CD4-positive, alpha-beta memory T cell (primary cell): ENCODE measurements around the gene ZNF620. TPM values are rescaled to one million over a fixed set of nuclear protein-coding genes. Genes with fewer than 3 reads are reported as not detected.
A peak's percentile ranks its signal among the peaks of the same experiment; 100 is the strongest.
"Not testable (repeated sequence)": the region's sequence is repeated elsewhere in the genome, so short reads cannot be mapped to it uniquely, and the experiment has no call there.

Experiments used
- CTCF ChIA-PET: fragments of 350-600 bp; sonication (Branson Sonifier 250); formaldehyde crosslinking; loops from one replicate; lab custom pipeline; 2021; ENCODE audit warnings: inconsistent platforms; ENCODE audit not compliant: partially characterized antibody; lab: Charles Lee
- POLR2A ChIA-PET: fragments of 350-600 bp; sonication (Branson Sonifier 250); formaldehyde crosslinking; loops from one replicate; lab custom pipeline; 2021; ENCODE audit not compliant: partially characterized antibody; lab: Charles Lee
- DNase-seq, 5 donors: peaks; one replicate each; pipeline versions ENCODE4 v3.0.0 to v3.0.0-alpha.2; 2020 to 2022; ENCODE audit warnings: mixed read lengths in 1 of 5
- H3K27ac ChIP-seq: one replicate; pipeline ENCODE4 v1.7.0; 2013; ENCODE audit warnings: low read depth, low read length
- H3K27me3 ChIP-seq: 2 replicates; pipeline ENCODE4 v1.7.0; 2013; ENCODE audit warnings: mild to moderate bottlenecking, low read length, moderate library complexity; ENCODE audit not compliant: insufficient read depth
- H3K36me3 ChIP-seq: 2 replicates; pipeline ENCODE4 v1.7.0; 2013; ENCODE audit warnings: mild to moderate bottlenecking, low read length, moderate library complexity; ENCODE audit not compliant: insufficient read depth
- H3K4me1 ChIP-seq: 2 replicates; pipeline ENCODE4 v1.7.0; 2013; ENCODE audit warnings: mild to moderate bottlenecking, low read length, moderate library complexity; ENCODE audit not compliant: insufficient read depth
- H3K4me3 ChIP-seq, 2 donors: one replicate each; pipeline ENCODE4 v1.7.0; 2013; ENCODE audit warnings: low read length in 2 of 2, mild to moderate bottlenecking in 1 of 2
- H3K9me3 ChIP-seq, 2 donors: one replicate each; pipeline ENCODE4 v1.7.0; 2013; ENCODE audit warnings: low read length in 2 of 2, control low read depth in 1 of 2; ENCODE audit not compliant: control insufficient read depth in 1 of 2
- H3K27ac Mint-ChIP-seq, 7 donors: one replicate each; pipeline ENCODE4 v1.8.0; 2020 to 2021; ENCODE audit warnings: mixed read lengths in 7 of 7, mild to moderate bottlenecking in 6 of 7, inconsistent platforms in 3 of 7, moderate library complexity in 3 of 7
- H3K27me3 Mint-ChIP-seq, 2 donors: one replicate each; pipeline ENCODE4 v1.8.0; 2020 to 2021; ENCODE audit warnings: mixed read lengths in 2 of 2
- H3K36me3 Mint-ChIP-seq, 2 donors: one replicate each; pipeline ENCODE4 v1.8.0; 2020 to 2021; ENCODE audit warnings: mixed read lengths in 2 of 2, inconsistent platforms in 1 of 2, mild to moderate bottlenecking in 1 of 2
- H3K4me1 Mint-ChIP-seq, 4 donors: one replicate each; pipeline ENCODE4 v1.8.0; 2020 to 2021; ENCODE audit warnings: mixed read lengths in 4 of 4, mild to moderate bottlenecking in 1 of 4
- H3K4me3 Mint-ChIP-seq, 8 donors: one replicate each; pipeline ENCODE4 v1.8.0; 2020 to 2021; ENCODE audit warnings: mixed read lengths in 8 of 8, mild to moderate bottlenecking in 7 of 8, moderate library complexity in 6 of 8, inconsistent platforms in 3 of 8
- H3K9me3 Mint-ChIP-seq, 8 donors: one replicate each; pipeline ENCODE4 v1.8.0; 2020 to 2021; ENCODE audit warnings: mixed read lengths in 8 of 8, mild to moderate bottlenecking in 5 of 8, inconsistent platforms in 3 of 8, moderate library complexity in 1 of 8
- intact Hi-C: fragments of 100-400 bp; cut with micrococcal nuclease; formaldehyde crosslinking; loops from one replicate; pipeline ENCODE4 v1.15.1; 2023
- polyA plus RNA-seq, 2 donors: library from polyadenylated mRNA; unstranded; fragments of 300-500 nt; fragmentation: Illumina TruSeq; gene quantifications; one replicate each; pipeline ENCODE4 v1.2.3, GENCODE V29; 2021
- total RNA-seq, 2 experiments: library from RNA; stranded (reverse); gene quantifications; one replicate each; pipeline ENCODE4 v1.2.3, GENCODE V29; 2021

The ZNF620 gene
- total and polyA plus RNA-seq, 4 experiments from 2014 or later: 1.2 to 3.8 (median 3.6) TPM

GRCh38 chr3:40461161-40461560 is 44.7 kb upstream of the ZNF620 start:
- Histone ChIP-seq H3K4me3 (no peak overlapping the region), H3K27ac (no peak overlapping the region), H3K36me3 (peaks cover 42% of the 10 kb centered on the region), H3K9me3 (no peaks in the 10 kb centered on the region), H3K4me1 (peaks cover 52% of the 10 kb centered on the region), H3K27me3 (no peaks in the 10 kb centered on the region)
- intact Hi-C loops: no loop called here
- ChIA-PET POLR2A (no interaction called here), CTCF (no interaction called here)
- Mint-ChIP-seq H3K4me3 (no peak overlapping the region), H3K27me3 (no peaks in the 10 kb centered on the region), H3K4me1 (peaks cover 34 to 70% (median 43%) of the 10 kb centered on the region in 4 donors), H3K36me3 (peaks cover 53 to 70% of the 10 kb centered on the region in 2 donors), H3K27ac (peak overlapping the region in 4 of 7 donors; percentile 9 to 70 (median 38)), H3K9me3 (peaks cover 0 to 4% (median 0%) of the 10 kb centered on the region in 8 donors)
- no peak for DNase-seq

GRCh38 chr3:40462838-40463237 is 43.0 kb upstream of the ZNF620 start:
- Mint-ChIP-seq H3K36me3 (peaks cover 59 to 64% of the 10 kb centered on the region in 2 donors), H3K4me1 (peaks cover 28 to 56% (median 34%) of the 10 kb centered on the region in 4 donors), H3K27ac (peak overlapping the region in 2 of 7 donors; percentile 35 to 71)
- H3K9me3 ChIP-seq, intact Hi-C loops, DNase-seq, H3K27me3 ChIP-seq, H3K27ac ChIP-seq, H3K9me3 Mint-ChIP-seq, H3K4me3 Mint-ChIP-seq, H3K4me3 ChIP-seq, CTCF ChIA-PET, H3K27me3 Mint-ChIP-seq: not testable (repeated sequence)
- H3K4me1 ChIP-seq: peaks cover 44% of the 10 kb centered on the region
- peaks cover 42% of the 10 kb centered on the region for H3K36me3 ChIP-seq
- POLR2A ChIA-PET: interaction anchor here (2.8 kb wide), 1 partner anchor 10 kb away, joined by 19 read pairs; no protein-coding TSS in a partner anchor

GRCh38 chr3:40463579-40463978 is 42.3 kb upstream of the ZNF620 start:
- Histone ChIP-seq H3K4me3 (no peak overlapping the region), H3K36me3 (peaks cover 40% of the 10 kb centered on the region), H3K27ac (no peak overlapping the region), H3K4me1 (peaks cover 37% of the 10 kb centered on the region), H3K9me3 (no peaks in the 10 kb centered on the region), H3K27me3 (no peaks in the 10 kb centered on the region)
- peak overlapping the region in 2 of 8 donors; percentile 31 to 35 for H3K4me3 Mint-ChIP-seq
- DNase-seq: no peak
- CTCF ChIA-PET: no interaction called here
- H3K27me3 Mint-ChIP-seq: no peaks in the 10 kb centered on the region
- H3K36me3 Mint-ChIP-seq: peaks cover 51 to 57% of the 10 kb centered on the region in 2 donors
- H3K27ac Mint-ChIP-seq: peak overlapping the region; percentile 33 to 91 (median 71)
- intact Hi-C loops: no loop called here
- peaks cover 23 to 49% (median 27%) of the 10 kb centered on the region in 4 donors for H3K4me1 Mint-ChIP-seq
- H3K9me3 Mint-ChIP-seq: no peaks in the 10 kb centered on the region
- POLR2A ChIA-PET: interaction anchor here (2.1 to 2.8 kb wide), 3 partner anchors 11 to 42 kb away, joined by 5 to 19 read pairs (median 9); partner anchors contain the start of gene ZNF620

- Histone ChIP-seq H3K9me3 (no peaks in the 10 kb centered on the region), H3K27me3 (no peaks in the 10 kb centered on the region), H3K27ac (peak overlapping the region; percentile 25), H3K4me1 (peaks cover 28% of the 10 kb centered on the region), H3K36me3 (peaks cover 33% of the 10 kb centered on the region), H3K4me3 (no peak overlapping the region)
- POLR2A ChIA-PET: interaction anchor here (0.6 to 2.8 kb wide), 10 partner anchors 8 to 756 kb away, joined by 3 to 19 read pairs (median 5); partner anchors contain the start of genes ZNF619 and ZNF620
- peak overlapping the region in 7 of 8 donors; percentile 0 to 64 (median 41) for H3K4me3 Mint-ChIP-seq
- no peaks in the 10 kb centered on the region for H3K9me3 Mint-ChIP-seq
- DNase-seq: peak; percentile 62 to 74 (median 70)
- peak overlapping the region; percentile 71 to 97 (median 91) for H3K27ac Mint-ChIP-seq
- no peaks in the 10 kb centered on the region for H3K27me3 Mint-ChIP-seq
- H3K36me3 Mint-ChIP-seq: peaks cover 46 to 49% of the 10 kb centered on the region in 2 donors
- CTCF ChIA-PET: no interaction called here
- intact Hi-C loops: no loop called here
- H3K4me1 Mint-ChIP-seq: peaks cover 20 to 40% (median 22%) of the 10 kb centered on the region in 4 donors
Observed at GRCh38 chr3:40464339-40465110, 41.3 kb upstream of the ZNF620 start.

- intact Hi-C loops: no loop called here
- peaks cover 27% of the 10 kb centered on the region for H3K4me1 ChIP-seq
- CTCF ChIA-PET: no interaction called here
- H3K4me3 ChIP-seq: no peak overlapping the region
- DNase-seq: no peak
- no peaks in the 10 kb centered on the region for H3K27me3 Mint-ChIP-seq
- no peaks in the 10 kb centered on the region for H3K9me3 ChIP-seq
- H3K36me3 Mint-ChIP-seq: peaks cover 46 to 47% of the 10 kb centered on the region in 2 donors
- H3K4me3 Mint-ChIP-seq: no peak overlapping the region
- H3K27ac Mint-ChIP-seq: peak overlapping the region in 6 of 7 donors; percentile 26 to 95 (median 81)
- H3K36me3 ChIP-seq: peaks cover 29% of the 10 kb centered on the region
- H3K4me1 Mint-ChIP-seq: peaks cover 20 to 39% (median 22%) of the 10 kb centered on the region in 4 donors
- H3K27ac ChIP-seq: peak overlapping the region; percentile 25
- POLR2A ChIA-PET: interaction anchor here (0.6 to 2.8 kb wide), 9 partner anchors 8 to 756 kb away, joined by 3 to 19 read pairs (median 5); partner anchors contain the start of genes ZNF619 and ZNF620
- no peaks in the 10 kb centered on the region for H3K9me3 Mint-ChIP-seq
- no peaks in the 10 kb centered on the region for H3K27me3 ChIP-seq
Observed at GRCh38 chr3:40465111-40465407, 40.8 kb upstream of the ZNF620 start.

- Mint-ChIP-seq H3K4me3 (no peak overlapping the region), H3K36me3 (peaks cover 43% of the 10 kb centered on the region in 2 donors), H3K9me3 (no peaks in the 10 kb centered on the region), H3K4me1 (peaks cover 20 to 35% (median 22%) of the 10 kb centered on the region in 4 donors), H3K27me3 (no peaks in the 10 kb centered on the region), H3K27ac (peak overlapping the region in 6 of 7 donors; percentile 30 to 94 (median 57))
- Histone ChIP-seq H3K9me3 (no peaks in the 10 kb centered on the region), H3K4me1 (peaks cover 23% of the 10 kb centered on the region), H3K4me3 (no peak overlapping the region), H3K27me3 (no peaks in the 10 kb centered on the region), H3K27ac (no peak overlapping the region), H3K36me3 (peaks cover 25% of the 10 kb centered on the region)
- intact Hi-C loops: no loop called here
- DNase-seq: no peak
- POLR2A ChIA-PET: interaction anchor here (0.6 to 2.8 kb wide), 8 partner anchors 9 to 755 kb away, joined by 3 to 19 read pairs (median 5); partner anchors contain the start of gene ZNF620
- CTCF ChIA-PET: no interaction called here
Observed at GRCh38 chr3:40465456-40465855, 40.4 kb upstream of the ZNF620 start.

- DNase-seq: no peak
- Histone ChIP-seq H3K27me3 (no peaks in the 10 kb centered on the region), H3K4me1 (peaks cover 21% of the 10 kb centered on the region), H3K9me3 (no peaks in the 10 kb centered on the region), H3K27ac (no peak overlapping the region), H3K36me3 (peaks cover 11% of the 10 kb centered on the region), H3K4me3 (no peak overlapping the region)
- H3K36me3 Mint-ChIP-seq: peaks cover 21 to 27% of the 10 kb centered on the region in 2 donors
- intact Hi-C loops: no loop called here
- ChIA-PET CTCF (no interaction called here), POLR2A (interaction anchor here (0.6 kb wide), 1 partner anchor 752 kb away, joined by 6 read pairs; no protein-coding TSS in a partner anchor)
- H3K27me3 Mint-ChIP-seq: no peaks in the 10 kb centered on the region
- H3K27ac Mint-ChIP-seq: peak overlapping the region in 1 of 7 donors; percentile 36
- H3K4me1 Mint-ChIP-seq: peaks cover 16 to 27% (median 20%) of the 10 kb centered on the region in 4 donors
- H3K9me3 Mint-ChIP-seq: no peaks in the 10 kb centered on the region
- H3K4me3 Mint-ChIP-seq: no peak overlapping the region
Observed at GRCh38 chr3:40468018-40468417, 37.8 kb upstream of the ZNF620 start.
